ENCODE measurements around the gene RGS13.

GRCh38 chr1:192632188-192632587 lies 3.8 kb upstream of the RGS13 start:
- TF ChIP-seq CEBPB (IDR thresholded peaks at IDR 0.05) (no peak), RAD21 (IDR thresholded peaks at IDR 0.05; ENCODE audit: low read depth) (no peak), TAF1 (IDR thresholded peaks at IDR 0.05; ENCODE audit: low read depth) (no peak), YY1 (IDR thresholded peaks at IDR 0.05; ENCODE audit: low read depth) (no peak), EP300 (IDR thresholded peaks at IDR 0.05; ENCODE audit: borderline replicate concordance) (no peak), EGR1 (IDR thresholded peaks at IDR 0.05) (no peak), TEAD4 (IDR thresholded peaks at IDR 0.05) (no peak), TCF12 (IDR thresholded peaks at IDR 0.05; ENCODE audit: low read depth) (no peak), CREB1 (IDR thresholded peaks at IDR 0.05; ENCODE audit: low read depth) (no peak), ZBTB7A (IDR thresholded peaks at IDR 0.05; ENCODE audit: low read depth) (no peak), NFIC (IDR thresholded peaks at IDR 0.05) (no peak)
- TF ChIP-seq, protein P1, sequence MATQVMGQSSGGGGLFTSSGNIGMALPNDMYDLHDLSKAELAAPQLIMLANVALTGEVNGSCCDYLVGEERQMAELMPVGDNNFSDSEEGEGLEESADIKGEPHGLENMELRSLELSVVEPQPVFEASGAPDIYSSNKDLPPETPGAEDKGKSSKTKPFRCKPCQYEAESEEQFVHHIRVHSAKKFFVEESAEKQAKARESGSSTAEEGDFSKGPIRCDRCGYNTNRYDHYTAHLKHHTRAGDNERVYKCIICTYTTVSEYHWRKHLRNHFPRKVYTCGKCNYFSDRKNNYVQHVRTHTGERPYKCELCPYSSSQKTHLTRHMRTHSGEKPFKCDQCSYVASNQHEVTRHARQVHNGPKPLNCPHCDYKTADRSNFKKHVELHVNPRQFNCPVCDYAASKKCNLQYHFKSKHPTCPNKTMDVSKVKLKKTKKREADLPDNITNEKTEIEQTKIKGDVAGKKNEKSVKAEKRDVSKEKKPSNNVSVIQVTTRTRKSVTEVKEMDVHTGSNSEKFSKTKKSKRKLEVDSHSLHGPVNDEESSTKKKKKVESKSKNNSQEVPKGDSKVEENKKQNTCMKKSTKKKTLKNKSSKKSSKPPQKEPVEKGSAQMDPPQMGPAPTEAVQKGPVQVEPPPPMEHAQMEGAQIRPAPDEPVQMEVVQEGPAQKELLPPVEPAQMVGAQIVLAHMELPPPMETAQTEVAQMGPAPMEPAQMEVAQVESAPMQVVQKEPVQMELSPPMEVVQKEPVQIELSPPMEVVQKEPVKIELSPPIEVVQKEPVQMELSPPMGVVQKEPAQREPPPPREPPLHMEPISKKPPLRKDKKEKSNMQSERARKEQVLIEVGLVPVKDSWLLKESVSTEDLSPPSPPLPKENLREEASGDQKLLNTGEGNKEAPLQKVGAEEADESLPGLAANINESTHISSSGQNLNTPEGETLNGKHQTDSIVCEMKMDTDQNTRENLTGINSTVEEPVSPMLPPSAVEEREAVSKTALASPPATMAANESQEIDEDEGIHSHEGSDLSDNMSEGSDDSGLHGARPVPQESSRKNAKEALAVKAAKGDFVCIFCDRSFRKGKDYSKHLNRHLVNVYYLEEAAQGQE (IDR thresholded peaks at IDR 0.05; ENCODE audit: low read depth) = no peak
- TF ChIP-seq, protein P2, sequence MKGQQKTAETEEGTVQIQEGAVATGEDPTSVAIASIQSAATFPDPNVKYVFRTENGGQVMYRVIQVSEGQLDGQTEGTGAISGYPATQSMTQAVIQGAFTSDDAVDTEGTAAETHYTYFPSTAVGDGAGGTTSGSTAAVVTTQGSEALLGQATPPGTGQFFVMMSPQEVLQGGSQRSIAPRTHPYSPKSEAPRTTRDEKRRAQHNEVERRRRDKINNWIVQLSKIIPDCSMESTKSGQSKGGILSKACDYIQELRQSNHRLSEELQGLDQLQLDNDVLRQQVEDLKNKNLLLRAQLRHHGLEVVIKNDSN (IDR thresholded peaks at IDR 0.05) = no peak
- TF ChIP-seq, protein P3, sequence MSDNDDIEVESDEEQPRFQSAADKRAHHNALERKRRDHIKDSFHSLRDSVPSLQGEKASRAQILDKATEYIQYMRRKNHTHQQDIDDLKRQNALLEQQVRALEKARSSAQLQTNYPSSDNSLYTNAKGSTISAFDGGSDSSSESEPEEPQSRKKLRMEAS (IDR thresholded peaks at IDR 0.05) = no peak
